H1 (cell line): ENCODE measurements around the gene ISX. TPM values are rescaled to one million over a fixed set of nuclear protein-coding genes. Genes with fewer than 3 reads are reported as not detected.

ENCODE experiments used
- CTCF ChIA-PET: fragments of 300-600 bp; sonication (Branson Sonifier 250); formaldehyde crosslinking; loops from one replicate; lab custom pipeline; 2021; ENCODE audit not compliant: partially characterized antibody; lab: Charles Lee
- POLR2A ChIA-PET: fragments of 300-600 bp; sonication (Branson Sonifier 250); formaldehyde crosslinking; loops from one replicate; lab custom pipeline; 2021; ENCODE audit warnings: inconsistent platforms; ENCODE audit not compliant: partially characterized antibody; lab: Charles Lee
- DNase-seq, 2 experiments: peaks; one replicate each; pipeline versions ENCODE4 v3.0.0 to v3.0.0-alpha.2; 2010 to 2022; ENCODE audit warnings: low spot score in 2 of 2, low read depth in 1 of 2, mixed read lengths in 1 of 2
- FAIRE-seq: peaks from 2 replicates; lab custom pipeline; 2011; peaks lifted over from hg19 to GRCh38; lab: Jason Lieb, UNC
- H2AFZ ChIP-seq: 2 replicates; pipeline ENCODE4 v1.8.1; 2012; ENCODE audit warnings: low read length, inconsistent platforms
- H2AK5ac ChIP-seq: 2 replicates; pipeline ENCODE4 v1.6.1; 2013; ENCODE audit warnings: low read depth, low read length
- H2BK120ac ChIP-seq: replicated peaks from 2 replicates; pipeline ENCODE3; 2013; ENCODE audit warnings: low read depth, low read length, inconsistent platforms
- H2BK12ac ChIP-seq: 2 replicates; pipeline ENCODE4 v1.6.1; 2013; ENCODE audit warnings: low read depth, low read length
- H2BK15ac ChIP-seq: 2 replicates; pipeline ENCODE4 v1.6.1; 2013; ENCODE audit warnings: low read length
- H2BK20ac ChIP-seq: 2 replicates; pipeline ENCODE4 v1.6.1; 2013; ENCODE audit warnings: low read length
- H2BK5ac ChIP-seq: 2 replicates; pipeline ENCODE4 v1.6.1; 2013; ENCODE audit warnings: low read depth, low read length
- H3K14ac ChIP-seq: 2 replicates; pipeline ENCODE4 v1.6.1; 2013; ENCODE audit warnings: inconsistent platforms; ENCODE audit not compliant: insufficient read length
- H3K18ac ChIP-seq: 2 replicates; pipeline ENCODE4 v1.6.1; 2013; ENCODE audit warnings: low read length; ENCODE audit errors: extremely low read depth
- H3K23ac ChIP-seq: 2 replicates; pipeline ENCODE4 v1.6.1; 2013; ENCODE audit warnings: inconsistent platforms; ENCODE audit not compliant: insufficient read length
- H3K23me2 ChIP-seq: 2 replicates; pipeline ENCODE4 v1.6.1; 2013; ENCODE audit warnings: low read depth, low read length
- H3K27ac ChIP-seq: 2 replicates; pipeline ENCODE4 v1.6.1; 2011; ENCODE audit warnings: low read depth, low read length, inconsistent platforms
- H3K27me3 ChIP-seq, 4 experiments: replicated peaks in 1 of 4; 1 replicate in 1 of 4; 2 replicates in 3 of 4; pipeline versions ENCODE4 v1.6.1 to v1.8.1; 2011 to 2013; ENCODE audit warnings: low read length in 3 of 4, mild to moderate bottlenecking in 3 of 4, inconsistent platforms in 2 of 4, mixed read lengths in 2 of 4, moderate library complexity in 1 of 4; ENCODE audit not compliant: control insufficient read depth in 3 of 4, insufficient read depth in 3 of 4; ENCODE audit errors: extremely low read depth in 1 of 4
- H3K36me3 ChIP-seq, 4 experiments: 2 replicates each; pipeline versions ENCODE4 v1.6.1 to v1.8.1; 2011 to 2013; ENCODE audit warnings: mild to moderate bottlenecking in 4 of 4, low read length in 3 of 4, moderate library complexity in 2 of 4, control low read depth in 1 of 4, inconsistent platforms in 1 of 4; ENCODE audit not compliant: insufficient read depth in 4 of 4, control insufficient read depth in 2 of 4
- H3K4ac ChIP-seq: replicated peaks from 2 replicates; pipeline ENCODE3; 2013; ENCODE audit warnings: low read length, low read depth, mixed read lengths, inconsistent platforms; ENCODE audit not compliant: insufficient read length
- H3K4me1 ChIP-seq, 4 experiments: replicated peaks in 1 of 4; 1 replicate in 1 of 4; 2 replicates in 3 of 4; pipeline versions ENCODE4 v1.6.1 to v1.8.1; 2011 to 2013; ENCODE audit warnings: low read length in 3 of 4, inconsistent platforms in 2 of 4, mixed read lengths in 1 of 4; ENCODE audit not compliant: insufficient read depth in 4 of 4, control insufficient read depth in 3 of 4
- H3K4me2 ChIP-seq, 2 experiments: 2 replicates each; pipeline versions ENCODE4 v1.6.1 to v1.8.1; 2011 to 2013; ENCODE audit warnings: low read depth in 2 of 2, low read length in 2 of 2, control low read depth in 1 of 2, inconsistent platforms in 1 of 2, mild to moderate bottlenecking in 1 of 2; ENCODE audit not compliant: insufficient read depth in 1 of 2
- H3K4me3 ChIP-seq, 4 experiments: fragments of 200-600, 300-600 bp in 1 of 4; sonication (generic), shearing (Covaris generic), sonication (Bioruptor Twin) in 1 of 4; 2 replicates each; pipeline versions ENCODE4 v1.5.1 to v1.8.1; 2011 to 2016; ENCODE audit warnings: low read length in 4 of 4, low read depth in 3 of 4, control low read depth in 2 of 4, inconsistent platforms in 2 of 4, mild to moderate bottlenecking in 2 of 4, mixed read lengths in 1 of 4, moderate library complexity in 1 of 4; ENCODE audit not compliant: insufficient read depth in 2 of 4; ENCODE audit errors: extremely low read depth in 1 of 4
- H3K56ac ChIP-seq: replicated peaks from 2 replicates; pipeline ENCODE3; 2013; ENCODE audit warnings: low read depth, mild to moderate bottlenecking, mixed read lengths, low read length, inconsistent platforms; ENCODE audit not compliant: insufficient read length
- H3K79me1 ChIP-seq: 2 replicates; pipeline ENCODE4 v1.6.1; 2013; ENCODE audit warnings: low read depth, low read length, control low read depth
- H3K79me2 ChIP-seq, 2 experiments: 2 replicates each; pipeline versions ENCODE4 v1.6.1 to v1.8.1; 2012 to 2013; ENCODE audit warnings: low read length in 2 of 2, mild to moderate bottlenecking in 2 of 2, inconsistent platforms in 1 of 2; ENCODE audit not compliant: insufficient read depth in 2 of 2, control insufficient read depth in 1 of 2
- H3K9ac ChIP-seq, 4 experiments: replicated peaks in 1 of 4; 1 replicate in 1 of 4; 2 replicates in 3 of 4; pipeline versions ENCODE4 v1.6.1 to v1.8.1; 2011 to 2013; ENCODE audit warnings: low read depth in 3 of 4, low read length in 3 of 4, control low read depth in 2 of 4, mild to moderate bottlenecking in 2 of 4, moderate library complexity in 2 of 4, inconsistent platforms in 1 of 4; ENCODE audit errors: extremely low read depth in 1 of 4
- H3K9me3 ChIP-seq, 2 experiments: 2 replicates each; pipeline versions ENCODE4 v1.6.1 to v1.8.1; 2012 to 2013; ENCODE audit warnings: mild to moderate bottlenecking in 2 of 2, moderate library complexity in 2 of 2, control low read depth in 1 of 2, inconsistent platforms in 1 of 2, low read depth in 1 of 2, low read length in 1 of 2, mixed read lengths in 1 of 2; ENCODE audit not compliant: insufficient read depth in 2 of 2
- H4K20me1 ChIP-seq, 2 experiments: replicated peaks in 1 of 2; 2 replicates each; pipeline versions ENCODE3 to v1.8.1; 2011 to 2013; ENCODE audit warnings: inconsistent platforms in 2 of 2, low read length in 2 of 2, mild to moderate bottlenecking in 1 of 2; ENCODE audit not compliant: insufficient read depth in 2 of 2, control insufficient read depth in 1 of 2
- H4K5ac ChIP-seq: 2 replicates; pipeline ENCODE4 v1.6.1; 2013; ENCODE audit warnings: low read length, low read depth, mixed read lengths, inconsistent platforms; ENCODE audit not compliant: insufficient read length
- H4K8ac ChIP-seq: 2 replicates; pipeline ENCODE4 v1.8.0; 2013; ENCODE audit warnings: mild to moderate bottlenecking, moderate library complexity, low read length, inconsistent platforms; ENCODE audit not compliant: insufficient read depth; ENCODE audit errors: extremely low read depth
- H4K91ac ChIP-seq: replicated peaks from 2 replicates; pipeline ENCODE3; 2013; ENCODE audit warnings: low read length, mixed read lengths, inconsistent platforms; ENCODE audit not compliant: insufficient read length
- BRCA1 ChIP-seq: IDR thresholded peaks from 2 replicates; pipeline ENCODE4 v1.6.1; 2012; ENCODE audit warnings: low read depth, low read length, improper control_type of control experiment
- CBX5 ChIP-seq: fragments of 300-800, 300-1000 bp; sonication (generic); IDR thresholded peaks from 2 replicates; pipeline ENCODE4 v1.7.1; 2016; ENCODE audit warnings: antibody characterized with exemption, low read length, low read depth
- CHD1 ChIP-seq: IDR thresholded peaks from 2 replicates; pipeline ENCODE4 v1.6.1; 2012; ENCODE audit warnings: low read depth, low read length, improper control_type of control experiment
- CTBP2 ChIP-seq: IDR thresholded peaks from 2 replicates; pipeline ENCODE4 v1.7.0; 2011; ENCODE audit warnings: borderline replicate concordance, mild to moderate bottlenecking, moderate library complexity, mixed read lengths, low read length; ENCODE audit not compliant: insufficient read depth, insufficient read length
- EGR1 ChIP-seq: IDR thresholded peaks from 2 replicates; pipeline ENCODE4 v1.6.1; 2011; ENCODE audit warnings: low read depth, low read length, borderline replicate concordance
- KDM5A ChIP-seq: fragments of 200-600 bp; IDR thresholded peaks from 2 replicates; pipeline ENCODE4 v1.7.1; 2012; ENCODE audit warnings: mild to moderate bottlenecking, low read length, inconsistent platforms, mixed read lengths
- MAX ChIP-seq: IDR thresholded peaks from 2 replicates; pipeline ENCODE4 v1.6.1; 2012; ENCODE audit warnings: inconsistent platforms
- POLR2AphosphoS5 ChIP-seq: IDR thresholded peaks from 2 replicates; pipeline ENCODE4 v1.6.1; 2011; ENCODE audit warnings: low read depth, low read length
- RXRA ChIP-seq: IDR thresholded peaks from 2 replicates; pipeline ENCODE4 v1.6.1; 2011; ENCODE audit warnings: low read depth, mild to moderate bottlenecking, low read length, moderate library complexity; ENCODE audit not compliant: insufficient read depth
- SIN3A ChIP-seq, 2 experiments: IDR thresholded peaks in 1 of 2; conservative IDR thresholded peaks in 1 of 2; 2 replicates each; pipeline ENCODE4 v1.6.1; 2011 to 2012; ENCODE audit warnings: low read length in 2 of 2, improper control_type of control experiment in 1 of 2, low read depth in 1 of 2, mild to moderate bottlenecking in 1 of 2
- SP2 ChIP-seq: IDR thresholded peaks from 2 replicates; pipeline ENCODE4 v1.6.1; 2012; ENCODE audit warnings: mild to moderate bottlenecking, low read length, inconsistent platforms
- USF2 ChIP-seq: IDR thresholded peaks from 2 replicates; pipeline ENCODE4 v1.6.1; 2011; ENCODE audit warnings: low read length, improper control_type of control experiment
- WGBS, 2 experiments: shearing (Covaris generic) in 1 of 2; methylation state at CpG; one replicate each; pipeline versions ENCODE4 v1.1.6 to v1.1.7; 2013 to 2015; ENCODE audit warnings: low lambda C conversion rate in 2 of 2, mixed read lengths in 2 of 2, inconsistent platforms in 1 of 2, low coverage in 1 of 2, missing lambda C conversion rate in 1 of 2; ENCODE audit not compliant: insufficient replicate concordance in 2 of 2, insufficient coverage in 1 of 2, insufficient read length in 1 of 2; ENCODE audit errors: extremely low coverage in 1 of 2, missing lambda C conversion rate in 1 of 2; 5-methylcytosine and 5-hydroxymethylcytosine counted together
- polyA plus RNA-seq, 7 experiments: library from polyadenylated mRNA; depleted of rRNA in 3 of 7; stranded (reverse) in 5 of 7; unstranded in 2 of 7; fragments of >200 nt in 5 of 7; fragments of 200-250 nt in 2 of 7; gene quantifications; 1 replicate in 5 of 7; 2 replicates in 1 of 7; 4 replicates in 1 of 7; pipeline versions ENCODE4 v1.2.1 to v1.2.3, GENCODE V29; 2011 to 2013; ENCODE audit warnings: missing spikeins in 2 of 7, mixed read lengths in 2 of 7
- total RNA-seq: library from RNA; stranded (reverse); fragmentation: NEBNext Ultra II Directional; extraction: Animal tissue kit (Norgen Biotek cat#: 25700); gene quantifications from 2 replicates; pipeline ENCODE4 v1.2.1, GENCODE V29; 2021

Gene ISX
- total and polyA plus RNA-seq, 2 of the 8 experiments (the other 6 are each of a cell fraction or from before 2014, with no cell fraction given): not detected

GRCh38 chr22:35043934-35044319 lies 22.0 kb upstream of the ISX start:
- 91% methylated on average over 2 of the region's 2 CpGs; no CpG with 5 or more reads in 1 of the 2 experiments for WGBS, 2 experiments
- H3K27ac ChIP-seq: no peak overlapping the region
- H4K91ac ChIP-seq: no peak overlapping the region
- no peaks in the 10 kb centered on the region for H3K79me1 ChIP-seq
- DNase-seq (no peak), FAIRE-seq (no peak)
- no peak overlapping the region for H3K4ac ChIP-seq
- H2AFZ ChIP-seq: no peak overlapping the region
- no peak overlapping the region for H4K5ac ChIP-seq
- peaks cover 0 to 3% (median 1%) of the 10 kb centered on the region in 4 experiments; a peak in 1 of 7 replicates for H3K4me1 ChIP-seq
- no peak overlapping the region; a peak in 2 of 7 replicates for H3K9ac ChIP-seq
- H4K8ac ChIP-seq: no peak overlapping the region
- no peaks in the 10 kb centered on the region for H3K27me3 ChIP-seq
- no peak overlapping the region for H2BK20ac ChIP-seq
- no peak overlapping the region for H3K23ac ChIP-seq
- H2BK120ac ChIP-seq: no peak overlapping the region
- POLR2A ChIA-PET: interaction anchor here (0.9 kb wide), 1 partner anchor 311 kb away, joined by 4 read pairs; no protein-coding TSS in a partner anchor
- H2BK12ac ChIP-seq: peak overlapping the region; percentile 63; the same call in 1 of the 2 replicates
- CTCF ChIA-PET: interaction anchor here (0.6 to 3.8 kb wide), 38 partner anchors 9 to 638 kb away, joined by 3 to 20 read pairs (median 4); no protein-coding TSS in a partner anchor
- no peak overlapping the region for H3K18ac ChIP-seq
- no peak overlapping the region for H3K14ac ChIP-seq
- H3K23me2 ChIP-seq: no peaks in the 10 kb centered on the region
- no peaks in the 10 kb centered on the region for H3K79me2 ChIP-seq
- H2AK5ac ChIP-seq: peak overlapping the region; percentile 83; the same call in 1 of the 2 replicates
- H3K4me3 ChIP-seq: no peak overlapping the region
- no peak overlapping the region for H3K4me2 ChIP-seq
- no peaks in the 10 kb centered on the region for H3K36me3 ChIP-seq
- H3K56ac ChIP-seq: no peak overlapping the region
- no peaks in the 10 kb centered on the region for H4K20me1 ChIP-seq
- no peak overlapping the region for H2BK5ac ChIP-seq
- peaks cover 0 to 4% of the 10 kb centered on the region in 2 experiments; a peak in 1 of 4 replicates for H3K9me3 ChIP-seq
- 0 out of 2 replicates have a peak overlapping the region, but pooled peaks have one; percentile 62 for H2BK15ac ChIP-seq
- no peak for TF ChIP-seq CBX5
- TF ChIP-seq SP2: no peak
- TF ChIP-seq MAX: no peak
- TF ChIP-seq CTBP2: no peak
- TF ChIP-seq USF2: no peak
- TF ChIP-seq KDM5A: no peak
- TF ChIP-seq POLR2AphosphoS5: no peak
- TF ChIP-seq BRCA1: no peak
- TF ChIP-seq RXRA: no peak
- no peak for TF ChIP-seq SIN3A (conservative IDR thresholded peaks at IDR 0.05 in 1 of 2, IDR thresholded peaks at IDR 0.05 in 1 of 2; ENCODE audit: low read depth in 1 of 2, low read length in 2 of 2)
- no peak for TF ChIP-seq EGR1
- TF ChIP-seq CHD1: no peak
